ENCODE measurements around the gene DNAJC17. TPM values are rescaled to one million over a fixed set of nuclear protein-coding genes. Genes with fewer than 3 reads are reported as not detected.

The DNAJC17 gene
- total RNA-seq = 16.0 TPM
- long read RNA-seq, transcript DNAJC17-201 (11 exons, 3,731 nt) = major isoform, 8 of 13 reads
- long read RNA-seq, partial matches to known transcripts = 1 of 13 reads
- long read RNA-seq, other reads (novel, unspliced or antisense) = 4 of 13 reads

GRCh38 chr15:40807028-40807887, at the start of gene DNAJC17, which contains the start of gene ZFYVE19:
DNAJC17 (minus strand) TSS chr15:40807473; CDS start chr15:40807446, 27 bp downstream.
ZFYVE19 (plus strand) TSS chr15:40807089; CDS start chr15:40807590, 501 bp downstream.
- TF ChIP-seq CTCF (IDR thresholded peaks at IDR 0.05; ENCODE audit: borderline replicate concordance) = peak; percentile 34
- peak within 1 kb of the TSS; percentile 99 for H3K27ac ChIP-seq (replicated peaks)
- H3K27me3 ChIP-seq (ENCODE audit: low read depth) = no peaks in the 10 kb centered on the region
- no peaks in the 10 kb centered on the region for H3K9me3 ChIP-seq (replicated peaks)
- intact Hi-C loops (cut with micrococcal nuclease) = no loop called here
- peaks cover 55% of the 10 kb centered on the region for H3K4me1 ChIP-seq
- H3K4me3 ChIP-seq = peak within 1 kb of the TSS; percentile 99
- peak; percentile 97 for DNase-seq
- peaks cover 26% of the 10 kb centered on the region for H3K36me3 ChIP-seq

- H3K36me3 ChIP-seq = no peaks in the 10 kb centered on the region
- H3K4me1 ChIP-seq = peaks cover 7% of the 10 kb centered on the region
- intact Hi-C loops (cut with micrococcal nuclease) = no loop called here
- peaks cover 35% of the 10 kb centered on the region for H3K27me3 ChIP-seq (ENCODE audit: low read depth)
- no peak overlapping the region for H3K4me3 ChIP-seq
- no peak for DNase-seq
- no peak overlapping the region for H3K27ac ChIP-seq (replicated peaks)
- no peak for TF ChIP-seq CTCF (IDR thresholded peaks at IDR 0.05; ENCODE audit: borderline replicate concordance)
- no peaks in the 10 kb centered on the region for H3K9me3 ChIP-seq (replicated peaks)
Measured at GRCh38 chr15:40856746-40857145, 49.5 kb upstream of the DNAJC17 start.

GRCh38 chr15:40855706-40856234, 48.5 kb upstream of the DNAJC17 start:
- no peak overlapping the region for H3K27ac ChIP-seq (replicated peaks)
- H3K36me3 ChIP-seq = no peaks in the 10 kb centered on the region
- DNase-seq = no peak
- TF ChIP-seq CTCF (IDR thresholded peaks at IDR 0.05; ENCODE audit: borderline replicate concordance) = no peak
- peaks cover 34% of the 10 kb centered on the region for H3K27me3 ChIP-seq (ENCODE audit: low read depth)
- no peak overlapping the region for H3K4me3 ChIP-seq
- peaks cover 7% of the 10 kb centered on the region for H3K4me1 ChIP-seq
- no peaks in the 10 kb centered on the region for H3K9me3 ChIP-seq (replicated peaks)
- intact Hi-C loops (cut with micrococcal nuclease) = no loop called here

- no peak overlapping the region for H3K4me3 ChIP-seq
- no peak for DNase-seq
- intact Hi-C loops (cut with micrococcal nuclease) = no loop called here
- no peak for TF ChIP-seq CTCF (IDR thresholded peaks at IDR 0.05; ENCODE audit: borderline replicate concordance)
- H3K27ac ChIP-seq (replicated peaks) = no peak overlapping the region
- peaks cover 28% of the 10 kb centered on the region for H3K27me3 ChIP-seq (ENCODE audit: low read depth)
- no peaks in the 10 kb centered on the region for H3K9me3 ChIP-seq (replicated peaks)
- no peaks in the 10 kb centered on the region for H3K36me3 ChIP-seq
- H3K4me1 ChIP-seq = peaks cover 7% of the 10 kb centered on the region
Measured at GRCh38 chr15:40854161-40854560, 46.9 kb upstream of the DNAJC17 start.

- DNase-seq = no peak
- Histone ChIP-seq H3K9me3 (replicated peaks) (no peaks in the 10 kb centered on the region), H3K27me3 (ENCODE audit: low read depth) (peaks cover 21% of the 10 kb centered on the region), H3K27ac (replicated peaks) (no peak overlapping the region), H3K36me3 (no peaks in the 10 kb centered on the region), H3K4me3 (no peak overlapping the region), H3K4me1 (peaks cover 7% of the 10 kb centered on the region)
- TF ChIP-seq CTCF (IDR thresholded peaks at IDR 0.05; ENCODE audit: borderline replicate concordance) = no peak
- intact Hi-C loops (cut with micrococcal nuclease) = no loop called here
Measured at GRCh38 chr15:40853241-40853890, 46.1 kb upstream of the DNAJC17 start.

All from left ventricle myocardium inferior (tissue), 1 donor.